OCI-LY1 (cell line): ENCODE data around the gene SUSD3.

Experiments used
- EZH2 ChIP-seq: fragments of 200-600 bp; sonication (generic), shearing (Covaris generic); IDR thresholded peaks from 2 replicates; pipeline ENCODE4 v1.8.0; 2017; ENCODE audit warnings: borderline replicate concordance, mixed run types, mild to moderate bottlenecking, antibody characterized with exemption, low read length, moderate library complexity, mixed read lengths
- TF ChIP-seq, protein P1 (sequence below): fragments of 200-600 bp; sonication (generic), shearing (Covaris generic); IDR thresholded peaks from 2 replicates; pipeline ENCODE4 v1.5.1; 2017; ENCODE audit warnings: mild to moderate bottlenecking, antibody characterized with exemption, low read length, moderate library complexity, mixed read lengths

DNA sequence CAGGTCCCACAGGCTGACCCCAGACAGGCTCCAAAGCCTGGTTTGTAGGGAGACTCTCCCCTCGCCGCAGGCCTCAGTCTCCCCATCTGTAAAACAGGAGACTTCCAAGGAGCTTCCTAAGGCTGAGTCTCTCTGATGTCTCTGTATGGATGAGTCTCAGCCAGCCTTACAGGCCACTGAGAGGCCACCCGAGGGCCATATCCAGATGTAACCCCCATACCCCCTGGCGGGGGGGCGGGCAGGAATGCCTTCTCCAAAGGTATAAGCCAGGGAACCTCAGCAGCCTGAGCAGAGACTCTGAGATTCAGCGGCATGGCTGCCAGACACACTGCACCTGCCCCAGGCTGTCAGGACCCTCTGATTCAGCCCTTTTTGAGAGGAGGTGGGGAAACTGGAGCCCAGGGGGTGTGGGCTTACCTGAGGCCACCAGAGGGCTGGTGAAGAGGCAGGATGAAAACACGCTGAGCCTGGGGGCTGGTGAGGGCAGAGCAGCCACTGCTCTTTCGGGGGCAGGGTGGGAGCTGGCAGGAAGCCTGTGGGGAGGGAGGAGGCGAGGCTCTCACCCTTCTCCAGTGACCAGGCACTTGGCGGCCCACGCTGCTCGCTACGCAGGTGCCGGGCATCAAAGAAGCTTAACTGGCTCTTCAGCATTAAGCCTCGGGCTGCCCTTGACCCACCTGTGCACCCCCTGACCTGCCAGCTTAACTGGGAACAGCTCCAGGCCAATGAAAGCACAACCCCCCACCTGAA lies 5.5 kb upstream of the SUSD3 start:
- TF ChIP-seq, protein P1, sequence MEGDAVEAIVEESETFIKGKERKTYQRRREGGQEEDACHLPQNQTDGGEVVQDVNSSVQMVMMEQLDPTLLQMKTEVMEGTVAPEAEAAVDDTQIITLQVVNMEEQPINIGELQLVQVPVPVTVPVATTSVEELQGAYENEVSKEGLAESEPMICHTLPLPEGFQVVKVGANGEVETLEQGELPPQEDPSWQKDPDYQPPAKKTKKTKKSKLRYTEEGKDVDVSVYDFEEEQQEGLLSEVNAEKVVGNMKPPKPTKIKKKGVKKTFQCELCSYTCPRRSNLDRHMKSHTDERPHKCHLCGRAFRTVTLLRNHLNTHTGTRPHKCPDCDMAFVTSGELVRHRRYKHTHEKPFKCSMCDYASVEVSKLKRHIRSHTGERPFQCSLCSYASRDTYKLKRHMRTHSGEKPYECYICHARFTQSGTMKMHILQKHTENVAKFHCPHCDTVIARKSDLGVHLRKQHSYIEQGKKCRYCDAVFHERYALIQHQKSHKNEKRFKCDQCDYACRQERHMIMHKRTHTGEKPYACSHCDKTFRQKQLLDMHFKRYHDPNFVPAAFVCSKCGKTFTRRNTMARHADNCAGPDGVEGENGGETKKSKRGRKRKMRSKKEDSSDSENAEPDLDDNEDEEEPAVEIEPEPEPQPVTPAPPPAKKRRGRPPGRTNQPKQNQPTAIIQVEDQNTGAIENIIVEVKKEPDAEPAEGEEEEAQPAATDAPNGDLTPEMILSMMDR: peak; percentile 26; the same call in 1 of the 2 replicates
- TF ChIP-seq EZH2: no peak
